Naive thymus-derived CD8-positive, alpha-beta T cell (primary cell): ENCODE data around the gene AGPAT3. TPM values are rescaled to one million over a fixed set of nuclear protein-coding genes. Genes with fewer than 3 reads are reported as not detected.

Source experiments
- ATAC-seq, 2 donors: fragments of 150-1000 bp; cut with Tn5 transposase in 1 of 2; sonication (Bioruptor Pico), chemical (Tn5 transposase) in 1 of 2; 1 replicate in 1 of 2; 2 replicates in 1 of 2; pipeline ENCODE4 v1.10.0; 2021; ENCODE audit warnings: mild to moderate bottlenecking in 2 of 2, moderate library complexity in 2 of 2
- POLR2A ChIA-PET: fragments of 350-600 bp; sonication (Branson Sonifier 250); formaldehyde crosslinking; loops from one replicate; lab custom pipeline; 2021; ENCODE audit warnings: antibody characterized with exemption; lab: Charles Lee
- DNase-seq, 10 donors: peaks; one replicate each; pipeline versions ENCODE4 v3.0.0 to v3.0.0-alpha.2; 2020 to 2022
- H3K27ac Mint-ChIP-seq, 10 donors: one replicate each; pipeline ENCODE4 v1.8.0; 2020 to 2022; ENCODE audit warnings: mild to moderate bottlenecking in 10 of 10, mixed read lengths in 10 of 10, moderate library complexity in 4 of 10, inconsistent platforms in 1 of 10
- H3K27me3 Mint-ChIP-seq, 5 donors: one replicate each; pipeline ENCODE4 v1.8.0; 2021 to 2022; ENCODE audit warnings: mixed read lengths in 5 of 5
- H3K36me3 Mint-ChIP-seq, 3 donors: one replicate each; pipeline ENCODE4 v1.8.0; 2020 to 2022; ENCODE audit warnings: mixed read lengths in 3 of 3, mild to moderate bottlenecking in 2 of 3, inconsistent platforms in 1 of 3
- H3K4me1 Mint-ChIP-seq, 4 donors: one replicate each; pipeline ENCODE4 v1.8.0; 2021 to 2022; ENCODE audit warnings: mixed read lengths in 4 of 4
- H3K4me3 Mint-ChIP-seq, 10 donors: one replicate each; pipeline ENCODE4 v1.8.0; 2020 to 2022; ENCODE audit warnings: mild to moderate bottlenecking in 10 of 10, mixed read lengths in 10 of 10, moderate library complexity in 6 of 10, inconsistent platforms in 1 of 10
- H3K9me3 Mint-ChIP-seq, 9 donors: one replicate each; pipeline ENCODE4 v1.8.0; 2020 to 2022; ENCODE audit warnings: mixed read lengths in 9 of 9, mild to moderate bottlenecking in 3 of 9, inconsistent platforms in 1 of 9, moderate library complexity in 1 of 9
- polyA plus RNA-seq, 3 donors: library from polyadenylated mRNA; unstranded; fragments of 300-500 nt; fragmentation: Illumina TruSeq; gene quantifications; one replicate each; pipeline ENCODE4 v1.2.3, GENCODE V29; 2021
- total RNA-seq, 8 experiments: library from RNA in 2 of 8; stranded (reverse) in 2 of 8; gene quantifications; one replicate each; pipeline ENCODE4 v1.2.3 and lab custom pipeline; 2021 to 2026

AGPAT3 gene
- total and polyA plus RNA-seq, 5 experiments from 2014 or later = 10.9 to 59.0 (median 18.0) TPM

- DNase-seq (peak in 1 of 10 donors; percentile 42), ATAC-seq (no peak)
- H3K27ac Mint-ChIP-seq = peak overlapping the region; percentile 78 to 99 (median 96)
- no peaks in the 10 kb centered on the region for H3K9me3 Mint-ChIP-seq
- H3K4me3 Mint-ChIP-seq = peak overlapping the region in 4 of 10 donors; percentile 15 to 78 (median 44)
- peaks cover 37 to 74% (median 49%) of the 10 kb centered on the region in 4 donors for H3K4me1 Mint-ChIP-seq
- peaks cover 0 to 12% (median 2%) of the 10 kb centered on the region in 3 donors for H3K36me3 Mint-ChIP-seq
- H3K27me3 Mint-ChIP-seq = no peaks in the 10 kb centered on the region
- POLR2A ChIA-PET = interaction anchor here (1.0 kb wide), 1 partner anchor 9 kb away, joined by 4 read pairs; no protein-coding TSS in a partner anchor
Observed at GRCh38 chr21:43922949-43923348, 57.9 kb downstream of the AGPAT3 start.

GRCh38 chr21:43923391-43923790, 58.4 kb downstream of the AGPAT3 start:
- no peak for ATAC-seq
- Mint-ChIP-seq H3K9me3 (no peaks in the 10 kb centered on the region), H3K4me1 (peaks cover 34 to 70% (median 44%) of the 10 kb centered on the region in 4 donors), H3K36me3 (peaks cover 0 to 15% (median 2%) of the 10 kb centered on the region in 3 donors), H3K4me3 (no peak overlapping the region), H3K27ac (peak overlapping the region; percentile 78 to 99 (median 96)), H3K27me3 (no peaks in the 10 kb centered on the region)
- POLR2A ChIA-PET = interaction anchor here (0.8 to 1.0 kb wide), 2 partner anchors 8 to 61 kb away, joined by 3 to 4 read pairs; no protein-coding TSS in a partner anchor
- DNase-seq = peak in 1 of 10 donors; percentile 26

GRCh38 chr21:43924421-43925095, 59.5 kb downstream of the AGPAT3 start:
- Mint-ChIP-seq H3K27me3 (no peaks in the 10 kb centered on the region), H3K4me3 (peak overlapping the region in 1 of 10 donors; percentile 26), H3K4me1 (peaks cover 28 to 59% (median 35%) of the 10 kb centered on the region in 4 donors), H3K36me3 (peaks cover 0 to 17% (median 2%) of the 10 kb centered on the region in 3 donors), H3K27ac (peak overlapping the region in 8 of 10 donors; percentile 37 to 70 (median 58)), H3K9me3 (no peaks in the 10 kb centered on the region)
- POLR2A ChIA-PET = interaction anchor here (0.6 kb wide), 1 partner anchor 62 kb away, joined by 3 read pairs; no protein-coding TSS in a partner anchor
- no peak for ATAC-seq
- DNase-seq = no peak

GRCh38 chr21:43925096-43925481, 60.1 kb downstream of the AGPAT3 start:
- POLR2A ChIA-PET = interaction anchor here (1.1 kb wide), 1 partner anchor 14 kb away, joined by 4 read pairs; no protein-coding TSS in a partner anchor
- ATAC-seq (no peak), DNase-seq (no peak)
- H3K9me3 Mint-ChIP-seq = no peaks in the 10 kb centered on the region
- no peaks in the 10 kb centered on the region for H3K27me3 Mint-ChIP-seq
- H3K27ac Mint-ChIP-seq = peak overlapping the region in 7 of 10 donors; percentile 31 to 90 (median 61)
- H3K4me3 Mint-ChIP-seq = no peak overlapping the region
- H3K4me1 Mint-ChIP-seq = peaks cover 24 to 58% (median 31%) of the 10 kb centered on the region in 4 donors
- H3K36me3 Mint-ChIP-seq = peaks cover 0 to 17% (median 2%) of the 10 kb centered on the region in 3 donors

GRCh38 chr21:43925609-43926008, 60.6 kb downstream of the AGPAT3 start:
- peaks cover 19 to 53% (median 27%) of the 10 kb centered on the region in 4 donors for H3K4me1 Mint-ChIP-seq
- POLR2A ChIA-PET = interaction anchor here (1.1 kb wide), 1 partner anchor 13 kb away, joined by 4 read pairs; no protein-coding TSS in a partner anchor
- H3K9me3 Mint-ChIP-seq = no peaks in the 10 kb centered on the region
- no peaks in the 10 kb centered on the region for H3K27me3 Mint-ChIP-seq
- no peak overlapping the region for H3K4me3 Mint-ChIP-seq
- ATAC-seq (no peak), DNase-seq (no peak)
- peaks cover 0 to 17% (median 2%) of the 10 kb centered on the region in 3 donors for H3K36me3 Mint-ChIP-seq
- peak overlapping the region in 5 of 10 donors; percentile 37 to 90 (median 66) for H3K27ac Mint-ChIP-seq

- no peaks in the 10 kb centered on the region for H3K27me3 Mint-ChIP-seq
- H3K4me3 Mint-ChIP-seq = no peak overlapping the region
- ATAC-seq (no peak), DNase-seq (no peak)
- peak overlapping the region in 1 of 10 donors; percentile 37 for H3K27ac Mint-ChIP-seq
- no peaks in the 10 kb centered on the region for H3K9me3 Mint-ChIP-seq
- peaks cover 13 to 47% (median 22%) of the 10 kb centered on the region in 4 donors for H3K4me1 Mint-ChIP-seq
- POLR2A ChIA-PET = interaction anchor here (1.1 to 1.6 kb wide), 2 partner anchors 8 to 13 kb away, joined by 3 to 4 read pairs; no protein-coding TSS in a partner anchor
- H3K36me3 Mint-ChIP-seq = peaks cover 0 to 17% (median 2%) of the 10 kb centered on the region in 3 donors
Observed at GRCh38 chr21:43926196-43926595, 61.2 kb downstream of the AGPAT3 start.

GRCh38 chr21:43927591-43928221, 62.7 kb downstream of the AGPAT3 start:
- Mint-ChIP-seq H3K9me3 (no peaks in the 10 kb centered on the region), H3K27ac (peak overlapping the region in 2 of 10 donors; percentile 18 to 50), H3K4me3 (peak overlapping the region in 1 of 10 donors; percentile 5), H3K36me3 (peaks cover 0 to 17% (median 2%) of the 10 kb centered on the region in 3 donors), H3K27me3 (no peaks in the 10 kb centered on the region), H3K4me1 (peaks cover 0 to 40% (median 9%) of the 10 kb centered on the region in 4 donors)
- DNase-seq (no peak), ATAC-seq (no peak)
- POLR2A ChIA-PET = interaction anchor here (1.6 kb wide), 1 partner anchor 9 kb away, joined by 3 read pairs; no protein-coding TSS in a partner anchor

- POLR2A ChIA-PET = no interaction called here
- no peak for DNase-seq
- peak overlapping the region in 1 of 10 donors; percentile 5 for H3K4me3 Mint-ChIP-seq
- peaks cover 0 to 20% (median 2%) of the 10 kb centered on the region in 3 donors for H3K36me3 Mint-ChIP-seq
- peaks cover 3 to 37% (median 9%) of the 10 kb centered on the region in 4 donors for H3K4me1 Mint-ChIP-seq
- no peaks in the 10 kb centered on the region for H3K27me3 Mint-ChIP-seq
- H3K9me3 Mint-ChIP-seq = no peaks in the 10 kb centered on the region
- ATAC-seq = no peak
- H3K27ac Mint-ChIP-seq = peak overlapping the region in 4 of 10 donors; percentile 34 to 63 (median 60)
Observed at GRCh38 chr21:43928222-43929125, 63.5 kb downstream of the AGPAT3 start.

GRCh38 chr21:43929217-43929971, 64.4 kb downstream of the AGPAT3 start:
- H3K36me3 Mint-ChIP-seq = peaks cover 0 to 17% (median 2%) of the 10 kb centered on the region in 3 donors
- H3K9me3 Mint-ChIP-seq = no peaks in the 10 kb centered on the region
- DNase-seq (no peak), ATAC-seq (no peak)
- POLR2A ChIA-PET = no interaction called here
- peaks cover 0 to 33% (median 11%) of the 10 kb centered on the region in 4 donors for H3K4me1 Mint-ChIP-seq
- H3K27me3 Mint-ChIP-seq = no peaks in the 10 kb centered on the region
- H3K4me3 Mint-ChIP-seq = no peak overlapping the region
- H3K27ac Mint-ChIP-seq = peak overlapping the region in 2 of 10 donors; percentile 56 to 61

- no peak for ATAC-seq
- no peaks in the 10 kb centered on the region for H3K27me3 Mint-ChIP-seq
- H3K36me3 Mint-ChIP-seq = peaks cover 0 to 16% (median 0%) of the 10 kb centered on the region in 3 donors
- POLR2A ChIA-PET = interaction anchor here (1.0 kb wide), 1 partner anchor 67 kb away, joined by 4 read pairs; no protein-coding TSS in a partner anchor
- no peaks in the 10 kb centered on the region for H3K9me3 Mint-ChIP-seq
- no peak overlapping the region for H3K4me3 Mint-ChIP-seq
- peaks cover 0 to 34% (median 11%) of the 10 kb centered on the region in 4 donors for H3K4me1 Mint-ChIP-seq
- DNase-seq = no peak
- H3K27ac Mint-ChIP-seq = peak overlapping the region in 2 of 10 donors; percentile 55 to 56
Observed at GRCh38 chr21:43930074-43930847, 65.2 kb downstream of the AGPAT3 start.
